ENCODE results near the gene TPRN.

TPRN gene

GRCh38 chr9:137235424-137236237, 35.1 kb upstream of the TPRN start:
- DNase-seq, result no peak

DNA sequence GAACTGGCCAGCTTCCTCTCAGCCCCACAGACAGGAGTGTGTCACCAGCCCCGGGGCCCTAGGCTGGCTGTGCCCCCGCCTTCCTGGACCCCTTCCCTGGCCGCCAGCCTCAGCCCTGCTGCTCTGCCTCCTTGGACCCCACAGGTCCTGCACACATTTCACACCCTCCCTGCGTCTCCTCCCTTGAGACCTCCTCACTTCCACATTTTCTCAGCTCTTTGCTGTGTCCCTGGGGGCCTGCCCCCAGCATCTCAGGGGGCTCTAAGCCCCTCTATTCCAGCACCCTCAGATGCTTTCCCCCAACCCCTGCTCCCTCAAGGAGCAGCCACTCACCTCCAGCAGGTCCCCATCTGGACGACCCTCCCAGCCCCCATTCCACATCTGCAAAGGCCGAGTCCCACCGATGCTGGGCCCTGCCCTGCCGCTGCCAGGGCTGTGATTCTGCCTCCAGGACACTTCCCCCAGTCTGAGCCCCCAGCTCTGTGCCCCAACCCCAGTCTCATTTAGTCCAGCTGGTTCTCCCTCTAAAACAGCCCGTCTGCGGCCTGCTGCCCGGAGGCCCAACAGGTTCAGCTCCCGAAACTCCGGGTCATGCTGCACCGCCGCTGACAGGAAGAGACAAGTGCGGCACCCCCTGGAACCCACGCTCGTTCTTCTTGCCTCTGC, 34.4 kb upstream of the TPRN start:
- DNase-seq, result no peak

DNA sequence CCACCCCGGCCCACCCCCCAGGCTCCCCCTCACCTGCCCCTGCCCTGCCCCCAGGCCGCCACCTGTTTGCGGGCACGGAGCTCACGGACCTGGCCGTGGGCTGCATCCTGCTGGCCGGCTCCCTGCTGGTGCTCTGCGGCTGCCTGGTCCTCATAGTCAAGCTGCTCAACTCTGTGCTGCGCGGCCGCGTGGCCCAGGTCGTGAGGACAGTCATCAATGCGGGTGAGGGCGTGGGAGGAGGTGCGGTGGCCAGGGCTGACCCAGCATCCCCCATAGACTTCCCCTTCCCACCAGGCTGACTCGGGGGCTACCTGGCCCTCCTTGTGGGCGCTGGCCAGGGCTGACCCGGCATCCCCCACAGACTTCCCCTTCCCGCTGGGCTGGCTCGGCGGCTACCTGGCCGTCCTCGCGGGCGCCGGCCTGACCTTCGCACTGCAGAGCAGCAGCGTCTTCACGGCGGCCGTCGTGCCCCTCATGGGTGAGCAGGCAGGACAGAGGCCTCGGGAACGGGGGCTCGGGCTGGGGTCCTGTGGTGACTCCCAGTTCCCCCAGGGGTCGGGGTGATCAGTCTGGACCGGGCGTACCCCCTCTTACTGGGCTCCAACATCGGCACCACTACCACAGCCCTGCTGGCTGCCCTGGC, 33.6 kb upstream of the TPRN start:
- DNase-seq, result no peak

DNA sequence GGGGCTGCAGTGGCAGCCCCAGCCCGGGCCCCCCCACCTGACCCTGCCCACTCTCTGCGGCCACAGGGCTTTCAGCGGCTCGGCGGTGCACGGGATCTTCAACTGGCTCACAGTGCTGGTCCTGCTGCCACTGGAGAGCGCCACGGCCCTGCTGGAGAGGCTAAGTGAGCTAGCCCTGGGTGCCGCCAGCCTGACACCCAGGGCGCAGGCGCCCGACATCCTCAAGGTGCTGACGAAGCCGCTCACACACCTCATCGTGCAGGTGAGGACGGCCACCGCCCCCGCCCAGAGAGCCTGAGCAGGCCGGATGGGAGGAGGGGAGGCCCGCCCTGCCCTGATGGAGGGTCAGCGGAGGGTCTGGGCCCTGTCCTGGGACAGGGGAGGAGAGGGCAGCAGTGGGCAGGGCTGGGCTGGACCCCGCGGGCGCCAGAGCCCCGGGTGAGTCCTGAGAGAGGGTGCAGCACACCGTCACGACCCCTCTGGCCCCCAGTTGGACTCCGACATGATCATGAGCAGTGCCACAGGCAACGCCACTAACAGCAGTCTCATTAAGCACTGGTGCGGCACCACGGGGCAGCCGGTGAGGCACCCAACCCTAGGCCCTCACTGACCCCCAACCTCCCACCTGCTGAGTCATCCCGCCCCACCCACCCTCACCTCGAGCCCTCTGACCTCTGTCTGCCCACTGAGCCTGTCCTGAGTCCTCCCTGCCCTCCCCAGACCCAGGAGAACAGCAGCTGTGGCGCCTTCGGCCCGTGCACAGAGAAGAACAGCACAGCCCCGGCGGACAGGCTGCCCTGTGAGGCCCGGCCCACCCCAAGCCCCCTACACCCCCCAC, 32.8 kb upstream of the TPRN start:
- DNase-seq, result peak; percentile 32

DNA sequence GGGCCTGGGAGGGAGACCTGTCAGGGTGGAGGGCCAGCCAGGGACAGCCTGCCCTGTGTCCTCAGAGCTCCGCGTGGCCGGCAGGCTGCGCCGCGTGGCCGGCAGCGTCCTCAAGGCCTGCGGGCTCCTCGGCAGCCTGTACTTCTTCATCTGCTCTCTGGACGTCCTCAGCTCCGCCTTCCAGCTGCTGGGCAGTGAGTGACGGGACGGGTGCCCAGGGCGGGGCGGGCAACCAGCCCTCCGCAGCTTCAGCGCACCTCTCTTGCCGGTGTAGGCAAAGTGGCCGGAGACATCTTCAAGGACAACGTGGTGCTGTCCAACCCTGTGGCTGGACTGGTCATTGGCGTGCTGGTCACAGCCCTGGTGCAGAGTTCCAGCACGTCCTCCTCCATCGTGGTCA, 32.0 kb upstream of the TPRN start:
- no peak for DNase-seq

- no peak for DNase-seq
These were observed 31.6 kb upstream of the TPRN start for GRCh38 chr9:137232101-137232500.

GRCh38 chr9:137231372-137232039, 31.0 kb upstream of the TPRN start:
- DNase-seq, result no peak

- DNase-seq, result no peak
These were observed 30.3 kb upstream of the TPRN start, which contains the start of gene SLC34A3 for GRCh38 chr9:137230705-137231371. TSS of gene SLC34A3 (plus strand) at chr9:137230901. CDS start at chr9:137231703, 802 bp downstream.

DNA sequence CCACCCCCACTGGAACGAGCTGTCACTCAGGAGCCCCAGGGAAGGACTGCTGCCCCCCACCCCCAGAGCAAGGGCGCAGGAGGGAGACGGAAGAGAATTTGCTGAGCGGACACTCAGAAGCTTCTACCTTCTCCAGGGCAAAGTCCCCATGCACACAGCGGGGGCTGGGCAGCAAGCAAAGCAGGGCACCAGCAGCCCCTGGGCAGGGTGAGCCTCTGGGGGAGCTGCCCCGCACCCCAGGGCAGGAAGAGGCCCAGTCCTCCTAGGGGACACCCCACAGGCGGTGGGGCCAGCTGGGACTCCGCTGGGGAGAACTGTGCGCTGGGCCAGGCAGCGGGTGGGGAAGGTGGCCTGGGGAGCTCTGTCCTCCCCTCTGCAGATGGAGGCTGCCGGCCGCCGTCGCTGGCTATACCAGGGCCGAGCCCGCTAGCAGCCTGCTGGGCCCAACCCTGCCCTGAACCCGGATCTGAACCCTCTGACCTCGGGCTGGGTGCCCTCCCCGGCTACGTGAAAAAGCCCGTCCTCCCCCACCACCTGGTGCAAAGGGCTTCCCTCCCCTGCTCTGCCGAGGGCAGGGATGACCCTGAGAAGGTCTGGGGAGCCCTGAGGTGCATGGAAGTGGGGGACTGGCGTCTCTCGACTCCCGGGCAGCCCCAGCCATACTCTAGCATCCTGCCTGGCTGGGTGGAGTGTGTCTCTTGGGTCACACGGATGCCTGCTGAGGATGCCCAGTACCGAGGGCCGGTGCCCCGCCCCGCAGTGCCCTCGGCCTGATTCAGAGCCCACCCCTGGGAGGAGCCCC, 29.6 kb upstream of the TPRN start:
- DNase-seq, result no peak

DNA sequence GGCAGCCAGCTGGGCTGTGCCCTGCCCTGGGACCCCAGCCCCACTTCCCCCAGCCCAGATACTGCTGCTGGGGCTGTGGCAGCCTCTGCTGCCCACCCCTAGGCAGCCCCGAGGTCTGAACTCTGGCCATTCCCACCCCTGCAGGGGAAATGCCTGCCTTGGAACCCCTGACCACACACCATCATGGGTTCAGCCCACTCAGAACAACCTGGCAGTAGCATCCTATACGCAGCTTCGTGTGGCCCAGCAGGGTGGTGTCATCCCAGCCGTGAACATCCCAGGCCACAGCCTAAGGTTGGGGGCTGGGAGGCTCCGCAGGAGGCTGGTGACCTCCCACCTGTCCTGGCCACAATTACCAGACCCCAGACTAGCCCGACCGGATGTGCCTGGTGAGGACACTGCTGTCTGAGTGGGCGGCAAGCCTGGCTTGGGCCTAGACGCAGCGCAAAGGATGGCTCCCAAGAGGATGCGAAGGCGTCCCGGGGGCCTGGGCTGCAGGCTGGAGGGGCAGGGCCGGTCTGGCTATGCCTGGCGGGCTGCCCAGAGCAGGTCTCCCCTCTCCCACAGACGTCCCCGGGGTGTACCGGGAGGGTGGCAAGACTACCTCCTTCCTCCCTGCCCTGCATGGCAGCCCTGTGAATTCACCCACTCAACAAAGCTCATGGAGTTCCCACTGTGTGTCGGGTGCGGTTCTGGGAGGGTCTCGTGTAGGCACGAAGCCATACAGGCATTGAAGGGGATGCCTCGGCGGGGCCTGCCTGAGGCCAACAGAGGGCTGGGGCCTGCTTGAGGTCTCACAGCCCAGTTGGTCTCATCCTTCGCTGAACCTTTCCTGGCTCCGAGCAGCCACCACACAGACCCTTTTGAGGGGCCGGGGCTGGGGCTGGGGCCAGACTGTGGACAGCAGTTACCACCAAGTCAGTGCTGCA, 28.7 kb upstream of the TPRN start:
- DNase-seq, result no peak

- DNase-seq, result no peak
These were observed 28.0 kb upstream of the TPRN start for GRCh38 chr9:137228506-137228967.

DNA sequence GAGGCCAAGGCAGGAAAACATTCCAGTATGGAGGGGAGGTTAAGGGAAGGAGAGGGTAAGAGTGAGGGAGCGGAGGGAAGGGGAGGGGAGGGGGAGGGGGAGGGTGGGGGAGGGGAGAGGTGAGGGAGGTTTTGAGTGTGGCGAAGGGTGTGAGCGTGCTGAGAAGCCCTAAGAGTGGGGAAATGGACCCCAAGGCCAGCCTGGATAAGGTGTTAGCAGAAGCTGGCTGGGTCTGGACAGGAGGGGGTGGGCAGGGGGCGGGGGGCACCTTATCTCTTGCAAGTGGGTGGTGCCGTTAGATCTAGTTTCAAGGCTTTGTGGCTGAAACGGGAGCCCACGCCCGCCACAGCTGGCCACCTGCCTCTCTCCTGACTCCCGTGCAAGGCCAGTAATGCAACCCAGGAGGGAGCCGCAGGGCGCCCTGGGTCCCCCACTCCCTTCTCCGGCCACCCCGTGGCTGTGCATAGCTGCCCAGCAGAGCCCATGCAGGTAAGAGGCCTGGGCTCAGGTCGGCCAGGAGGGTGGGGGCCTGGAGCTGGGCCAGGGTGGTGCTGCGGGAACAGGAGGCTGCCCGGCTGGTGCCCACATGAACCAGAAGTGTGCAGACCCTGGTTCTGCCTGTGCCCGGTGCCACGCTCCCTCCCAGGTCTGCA, 27.4 kb upstream of the TPRN start:
- DNase-seq, result no peak

- DNase-seq, result peak; percentile 71
These were observed 26.7 kb upstream of the TPRN start, which contains the start of gene RNF224 for GRCh38 chr9:137227054-137227852. TSS of gene RNF224 (plus strand) at chr9:137227502. CDS start at chr9:137228336, 834 bp downstream.

GRCh38 chr9:137226338-137227053, 26.0 kb upstream of the TPRN start:
- no peak for DNase-seq

GRCh38 chr9:137225699-137226331, 25.3 kb upstream of the TPRN start:
- DNase-seq, result no peak

- DNase-seq, result no peak
These were observed 24.5 kb upstream of the TPRN start, which contains the start of gene CYSRT1 for GRCh38 chr9:137224830-137225694. TSS of gene CYSRT1 (plus strand) at chr9:137225174. CDS start at chr9:137225622, 448 bp downstream.
